Nephron progenitor cell (in vitro differentiated cells): ENCODE results near the gene MROH8.

Experiments
- DNase-seq: peaks from one replicate; pipeline ENCODE4 v3.0.0; 2021
- H3K27ac Mint-ChIP-seq: 2 replicates; pipeline ENCODE4 v1.8.0; 2021; ENCODE audit warnings: mild to moderate bottlenecking, moderate library complexity, mixed read lengths
- H3K27me3 Mint-ChIP-seq: 2 replicates; pipeline ENCODE4 v1.8.0; 2021; ENCODE audit warnings: mild to moderate bottlenecking, low read depth, mixed read lengths; ENCODE audit not compliant: poor library complexity
- H3K36me3 Mint-ChIP-seq: 2 replicates; pipeline ENCODE4 v1.8.0; 2021; ENCODE audit warnings: low read depth, mixed read lengths
- H3K4me1 Mint-ChIP-seq: 2 replicates; pipeline ENCODE4 v1.8.0; 2021; ENCODE audit warnings: mixed read lengths
- H3K4me3 Mint-ChIP-seq: 2 replicates; pipeline ENCODE4 v1.8.0; 2021; ENCODE audit warnings: mild to moderate bottlenecking, moderate library complexity, mixed read lengths
- H3K9me3 Mint-ChIP-seq: 2 replicates; pipeline ENCODE4 v1.8.0; 2021; ENCODE audit warnings: mild to moderate bottlenecking, moderate library complexity, mixed read lengths
- TF ChIP-seq, protein P1 (sequence below): fragments of 200-600 bp; sonication (generic); IDR thresholded peaks from 2 replicates; pipeline ENCODE4 v1.5.0; 2021; ENCODE audit warnings: antibody characterized with exemption

MROH8 gene

GRCh38 chr20:37178839-37179682 is at the start of gene MROH8, which contains the start of gene RPN2:
TSS of gene MROH8 (minus strand) at chr20:37179548.
TSS of gene RPN2 (plus strand) at chr20:37179330. CDS start at chr20:37179357, 27 bp downstream.
- Mint-ChIP-seq H3K27me3 (peaks cover 3% of the 10 kb centered on the region), H3K36me3 (peaks cover 21% of the 10 kb centered on the region), H3K9me3 (no peaks in the 10 kb centered on the region), H3K4me3 (peak within 1 kb of the TSS; percentile 93), H3K4me1 (peaks cover 26% of the 10 kb centered on the region), H3K27ac (peak within 1 kb of the TSS; percentile 99)
- peak; percentile 98 for DNase-seq
- TF ChIP-seq, protein P1, sequence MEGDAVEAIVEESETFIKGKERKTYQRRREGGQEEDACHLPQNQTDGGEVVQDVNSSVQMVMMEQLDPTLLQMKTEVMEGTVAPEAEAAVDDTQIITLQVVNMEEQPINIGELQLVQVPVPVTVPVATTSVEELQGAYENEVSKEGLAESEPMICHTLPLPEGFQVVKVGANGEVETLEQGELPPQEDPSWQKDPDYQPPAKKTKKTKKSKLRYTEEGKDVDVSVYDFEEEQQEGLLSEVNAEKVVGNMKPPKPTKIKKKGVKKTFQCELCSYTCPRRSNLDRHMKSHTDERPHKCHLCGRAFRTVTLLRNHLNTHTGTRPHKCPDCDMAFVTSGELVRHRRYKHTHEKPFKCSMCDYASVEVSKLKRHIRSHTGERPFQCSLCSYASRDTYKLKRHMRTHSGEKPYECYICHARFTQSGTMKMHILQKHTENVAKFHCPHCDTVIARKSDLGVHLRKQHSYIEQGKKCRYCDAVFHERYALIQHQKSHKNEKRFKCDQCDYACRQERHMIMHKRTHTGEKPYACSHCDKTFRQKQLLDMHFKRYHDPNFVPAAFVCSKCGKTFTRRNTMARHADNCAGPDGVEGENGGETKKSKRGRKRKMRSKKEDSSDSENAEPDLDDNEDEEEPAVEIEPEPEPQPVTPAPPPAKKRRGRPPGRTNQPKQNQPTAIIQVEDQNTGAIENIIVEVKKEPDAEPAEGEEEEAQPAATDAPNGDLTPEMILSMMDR = no peak

DNA sequence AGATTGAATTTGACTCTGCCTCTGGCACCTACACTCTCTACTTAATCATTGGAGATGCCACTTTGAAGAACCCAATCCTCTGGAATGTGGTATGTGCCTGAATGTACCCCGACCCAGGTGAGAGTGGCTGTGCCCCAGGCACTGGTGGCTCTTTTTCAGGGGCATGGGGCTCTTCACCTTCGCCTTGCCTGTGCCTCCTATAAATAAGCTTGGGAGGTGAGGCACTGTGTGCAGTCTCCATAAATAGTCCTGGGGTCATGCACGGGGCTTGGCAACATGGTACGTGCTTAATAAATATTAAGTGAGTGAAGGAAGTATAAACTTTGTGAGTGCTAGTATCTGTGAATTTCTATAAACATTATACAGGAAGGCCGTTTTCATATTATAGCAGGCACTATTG is 49.3 kb upstream of the MROH8 start:
- Mint-ChIP-seq H3K27ac (no peak overlapping the region), H3K36me3 (peaks cover 82% of the 10 kb centered on the region), H3K4me3 (no peak overlapping the region), H3K4me1 (peaks cover 8% of the 10 kb centered on the region), H3K27me3 (no peaks in the 10 kb centered on the region), H3K9me3 (no peaks in the 10 kb centered on the region)
- DNase-seq = no peak
- TF ChIP-seq, protein P1 = no peak

DNA sequence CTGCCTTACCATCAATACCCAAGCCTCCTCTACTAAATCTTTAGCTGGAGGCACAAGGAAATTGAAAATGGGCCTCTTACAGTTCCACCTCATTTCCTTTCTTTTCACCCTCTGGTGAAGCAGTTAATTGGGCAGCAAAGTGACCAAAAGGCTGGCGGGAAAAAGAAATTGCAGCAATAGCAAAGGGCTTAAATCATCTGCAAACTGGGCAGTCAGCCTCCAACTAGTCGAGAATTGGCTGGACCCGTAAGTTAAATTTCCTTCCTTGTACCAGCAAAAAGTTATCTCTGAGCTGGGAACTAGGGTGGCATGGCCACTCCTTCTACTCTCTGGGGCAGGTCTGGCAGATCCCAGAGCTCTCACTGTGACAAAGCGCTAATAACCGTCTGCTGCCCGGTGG is 48.7 kb upstream of the MROH8 start:
- no peaks in the 10 kb centered on the region for H3K9me3 Mint-ChIP-seq
- TF ChIP-seq, protein P1 = no peak
- peaks cover 8% of the 10 kb centered on the region for H3K4me1 Mint-ChIP-seq
- no peak overlapping the region for H3K27ac Mint-ChIP-seq
- no peak for DNase-seq
- no peak overlapping the region for H3K4me3 Mint-ChIP-seq
- H3K27me3 Mint-ChIP-seq = no peaks in the 10 kb centered on the region
- H3K36me3 Mint-ChIP-seq = peaks cover 85% of the 10 kb centered on the region

- peaks cover 73% of the 10 kb centered on the region for H3K36me3 Mint-ChIP-seq
- H3K27me3 Mint-ChIP-seq = no peaks in the 10 kb centered on the region
- DNase-seq = no peak
- no peak overlapping the region for H3K4me3 Mint-ChIP-seq
- no peak overlapping the region for H3K27ac Mint-ChIP-seq
- H3K9me3 Mint-ChIP-seq = no peaks in the 10 kb centered on the region
- H3K4me1 Mint-ChIP-seq = peaks cover 8% of the 10 kb centered on the region
- TF ChIP-seq, protein P1 = no peak
Observed at GRCh38 chr20:37226889-37227288, 47.5 kb upstream of the MROH8 start.

DNA sequence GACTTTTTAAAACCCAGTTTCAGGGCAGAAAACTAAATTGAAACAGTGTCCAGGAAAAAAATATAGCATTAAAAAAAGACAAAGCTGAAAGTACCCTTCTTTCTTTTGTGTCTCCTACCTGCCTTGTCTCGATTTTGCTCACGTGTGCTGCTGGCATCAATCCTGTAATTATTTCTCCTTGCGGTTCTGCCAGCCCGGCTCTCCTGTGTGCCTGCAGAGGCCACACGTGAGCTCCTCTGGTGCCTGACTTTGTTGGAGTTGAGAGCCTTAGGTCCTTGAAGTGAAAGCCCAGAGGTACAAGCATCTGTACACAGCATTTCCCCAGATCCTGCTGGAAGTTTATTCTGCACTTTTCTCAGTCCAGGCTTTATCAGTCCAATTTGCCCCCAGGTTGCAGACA is 45.8 kb upstream of the MROH8 start:
- Mint-ChIP-seq H3K27me3 (no peaks in the 10 kb centered on the region), H3K9me3 (no peaks in the 10 kb centered on the region), H3K4me3 (no peak overlapping the region), H3K27ac (no peak overlapping the region), H3K4me1 (peaks cover 8% of the 10 kb centered on the region), H3K36me3 (peaks cover 56% of the 10 kb centered on the region)
- no peak for DNase-seq
- TF ChIP-seq, protein P1 = no peak

GRCh38 chr20:37223053-37223452 is 43.7 kb upstream of the MROH8 start:
- H3K4me1 Mint-ChIP-seq = peaks cover 8% of the 10 kb centered on the region
- no peaks in the 10 kb centered on the region for H3K9me3 Mint-ChIP-seq
- no peaks in the 10 kb centered on the region for H3K27me3 Mint-ChIP-seq
- no peak overlapping the region for H3K27ac Mint-ChIP-seq
- DNase-seq = no peak
- peaks cover 53% of the 10 kb centered on the region for H3K36me3 Mint-ChIP-seq
- H3K4me3 Mint-ChIP-seq = no peak overlapping the region
- TF ChIP-seq, protein P1 = no peak
